ENCODE data around the gene CASP3.

DNA sequence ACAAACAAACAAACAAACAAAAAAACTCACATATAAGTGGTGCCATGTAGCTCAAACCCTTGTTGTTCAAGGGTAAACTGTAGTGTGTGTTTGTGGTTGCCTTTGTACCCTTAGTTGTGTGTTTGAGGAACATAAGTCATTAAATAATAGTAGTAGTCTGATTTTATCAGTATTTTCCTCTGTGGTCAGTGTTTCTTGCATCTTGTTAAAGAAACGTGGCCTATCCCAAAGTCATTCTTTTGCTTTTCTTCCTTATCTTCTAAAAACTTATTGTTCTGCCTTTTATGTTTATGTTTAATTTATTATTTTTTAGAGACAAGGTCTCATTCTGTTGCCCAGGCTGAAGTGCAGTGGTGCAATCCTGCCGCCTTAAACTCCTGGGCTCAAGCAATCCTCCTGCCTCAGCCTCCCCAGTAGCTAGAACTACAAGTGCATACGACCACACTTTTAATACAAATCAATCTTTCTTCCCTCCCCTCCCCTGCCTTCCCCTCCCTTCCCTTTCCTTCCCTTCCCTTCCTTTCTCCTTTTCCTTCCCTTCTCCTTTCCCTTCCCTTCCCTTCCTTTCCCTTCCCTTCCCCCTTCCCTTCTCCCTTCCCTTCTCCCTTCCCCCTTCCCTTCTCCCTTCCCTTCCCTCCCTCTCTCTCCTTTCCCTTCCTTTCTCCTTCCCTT, 26.7 kb upstream of the CASP3 start:
- TF ChIP-seq, protein P1, sequence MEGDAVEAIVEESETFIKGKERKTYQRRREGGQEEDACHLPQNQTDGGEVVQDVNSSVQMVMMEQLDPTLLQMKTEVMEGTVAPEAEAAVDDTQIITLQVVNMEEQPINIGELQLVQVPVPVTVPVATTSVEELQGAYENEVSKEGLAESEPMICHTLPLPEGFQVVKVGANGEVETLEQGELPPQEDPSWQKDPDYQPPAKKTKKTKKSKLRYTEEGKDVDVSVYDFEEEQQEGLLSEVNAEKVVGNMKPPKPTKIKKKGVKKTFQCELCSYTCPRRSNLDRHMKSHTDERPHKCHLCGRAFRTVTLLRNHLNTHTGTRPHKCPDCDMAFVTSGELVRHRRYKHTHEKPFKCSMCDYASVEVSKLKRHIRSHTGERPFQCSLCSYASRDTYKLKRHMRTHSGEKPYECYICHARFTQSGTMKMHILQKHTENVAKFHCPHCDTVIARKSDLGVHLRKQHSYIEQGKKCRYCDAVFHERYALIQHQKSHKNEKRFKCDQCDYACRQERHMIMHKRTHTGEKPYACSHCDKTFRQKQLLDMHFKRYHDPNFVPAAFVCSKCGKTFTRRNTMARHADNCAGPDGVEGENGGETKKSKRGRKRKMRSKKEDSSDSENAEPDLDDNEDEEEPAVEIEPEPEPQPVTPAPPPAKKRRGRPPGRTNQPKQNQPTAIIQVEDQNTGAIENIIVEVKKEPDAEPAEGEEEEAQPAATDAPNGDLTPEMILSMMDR (IDR thresholded peaks at IDR 0.05), result no peak
- TF ChIP-seq POLR2A (IDR thresholded peaks at IDR 0.05), result no peak
